HG03196 (cell line): ENCODE measurements around the gene RHOXF1.
"Not testable (repeated sequence)": the region's sequence is repeated elsewhere in the genome, so short reads cannot be mapped to it uniquely, and the experiment has no call there.

ENCODE experiments used
- ATAC-seq: cut with Tn5 transposase; IDR thresholded peaks from one replicate; pipeline ENCODE4 v1.9.1; 2021; ENCODE audit not compliant: unreplicated experiment

RHOXF1 gene

GRCh38 chrX:120115438-120115963, at the start of gene RHOXF1:
RHOXF1 (minus strand) TSS chrX:120115913; CDS start chrX:120115862, 51 bp downstream.
- ATAC-seq: no peak

- not testable (repeated sequence) for ATAC-seq
These were observed 43.4 kb upstream of the RHOXF1 start for GRCh38 chrX:120159086-120159485.

DNA sequence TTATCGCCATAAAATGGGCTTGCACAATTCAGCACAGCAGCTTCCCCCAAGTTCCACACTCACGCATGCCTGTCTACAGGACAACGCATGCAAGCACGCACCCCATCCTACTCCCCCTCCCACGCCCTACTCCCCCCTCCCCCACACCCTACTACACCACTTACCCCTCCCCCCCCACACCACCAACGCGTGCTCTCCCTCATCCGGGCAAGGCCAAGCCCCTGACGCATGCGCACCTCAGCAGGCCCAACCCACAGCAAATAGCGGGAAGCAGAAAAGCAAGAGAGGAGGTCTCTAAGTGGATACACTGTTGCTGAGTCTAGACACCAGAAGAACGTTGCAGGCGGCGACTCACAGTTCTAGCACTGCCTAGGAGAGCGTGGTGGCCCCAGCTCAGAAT, 42.6 kb upstream of the RHOXF1 start, which contains the start of gene RHOXF2:
Gene RHOXF2, plus strand, starts transcription at position 301 of the 400 bp plus-strand sequence. CDS start 138 bp downstream, outside the sequence.
- ATAC-seq: not testable (repeated sequence)

- not testable (repeated sequence) for ATAC-seq
These were observed 34.5 kb upstream of the RHOXF1 start for GRCh38 chrX:120150109-120150744.

DNA sequence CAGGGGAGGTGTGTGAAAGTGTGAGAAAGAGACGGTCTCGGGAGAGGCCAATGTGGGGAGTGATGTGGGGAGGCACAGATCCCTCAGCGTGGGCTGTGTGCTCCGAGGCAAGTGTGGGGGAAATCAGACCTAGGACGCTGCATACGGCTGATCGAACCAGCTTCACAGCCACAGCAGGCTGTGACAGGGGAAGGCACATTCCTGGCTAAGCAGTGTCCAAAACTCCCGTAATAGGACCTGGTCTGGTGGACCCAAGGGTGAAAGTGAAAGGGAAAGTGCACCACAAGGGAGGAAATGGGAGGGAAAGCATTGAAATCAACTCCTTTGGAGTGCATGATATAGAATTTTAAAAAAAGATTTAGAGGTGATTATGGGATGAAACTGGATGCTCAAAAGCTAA, 31.8 kb upstream of the RHOXF1 start:
- ATAC-seq: no peak

- not testable (repeated sequence) for ATAC-seq
These were observed 30.6 kb upstream of the RHOXF1 start for GRCh38 chrX:120146323-120146722.

DNA sequence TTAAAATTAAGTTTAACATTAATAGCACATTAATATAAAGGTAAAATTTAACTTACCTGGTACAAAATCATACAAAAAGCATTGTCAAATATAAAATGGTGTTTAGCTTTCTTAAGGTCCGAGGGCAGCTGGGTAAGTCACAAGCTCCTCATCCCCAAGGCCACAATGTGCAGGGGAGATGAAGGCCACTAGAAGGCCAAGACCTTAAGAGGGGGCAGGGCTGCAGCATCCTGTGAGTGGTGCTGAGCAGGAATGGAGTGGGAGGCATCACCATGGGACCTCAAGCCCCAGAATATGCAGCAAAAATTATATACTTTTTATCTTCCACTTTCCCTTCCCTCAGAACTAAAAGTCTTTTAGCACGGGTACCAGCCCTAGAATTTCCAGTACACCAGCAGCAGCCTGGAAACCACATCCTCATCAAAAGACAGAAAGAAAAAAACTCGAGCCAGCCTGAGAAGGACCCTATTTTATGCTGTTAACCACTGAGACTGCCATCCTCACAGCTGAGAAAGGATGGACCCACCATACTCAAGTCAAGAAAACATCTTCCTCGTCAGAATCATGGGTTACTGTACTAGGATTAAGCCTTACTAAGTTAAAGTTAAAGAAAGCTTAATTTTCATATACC, 29.7 kb upstream of the RHOXF1 start:
- no peak for ATAC-seq

GRCh38 chrX:120144178-120144844, 28.6 kb upstream of the RHOXF1 start:
- no peak for ATAC-seq

GRCh38 chrX:120140293-120140981, 24.7 kb upstream of the RHOXF1 start:
- no peak for ATAC-seq

GRCh38 chrX:120137439-120137838, 21.7 kb upstream of the RHOXF1 start:
- no peak for ATAC-seq

GRCh38 chrX:120136840-120137239, 21.1 kb upstream of the RHOXF1 start:
- ATAC-seq: no peak

DNA sequence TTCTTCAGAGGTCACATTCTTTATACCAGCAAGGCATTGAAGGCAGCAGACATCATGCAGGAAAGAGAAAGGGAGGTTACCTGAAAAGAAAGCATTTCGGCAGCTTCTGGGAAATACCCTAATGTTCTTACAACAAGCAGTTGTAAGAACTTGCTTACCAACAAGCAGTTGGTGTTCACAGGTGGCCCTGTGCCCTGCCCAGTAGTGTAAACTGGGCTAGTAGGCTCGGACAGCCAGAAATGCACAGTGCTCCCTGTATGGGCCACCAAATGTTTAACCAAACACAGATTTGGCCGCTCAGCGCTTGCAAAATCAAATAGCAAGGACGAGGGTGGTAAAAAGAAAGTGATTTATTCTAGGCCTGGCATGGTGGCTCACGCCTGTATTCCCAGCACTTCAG, 20.4 kb upstream of the RHOXF1 start:
- ATAC-seq: no peak

DNA sequence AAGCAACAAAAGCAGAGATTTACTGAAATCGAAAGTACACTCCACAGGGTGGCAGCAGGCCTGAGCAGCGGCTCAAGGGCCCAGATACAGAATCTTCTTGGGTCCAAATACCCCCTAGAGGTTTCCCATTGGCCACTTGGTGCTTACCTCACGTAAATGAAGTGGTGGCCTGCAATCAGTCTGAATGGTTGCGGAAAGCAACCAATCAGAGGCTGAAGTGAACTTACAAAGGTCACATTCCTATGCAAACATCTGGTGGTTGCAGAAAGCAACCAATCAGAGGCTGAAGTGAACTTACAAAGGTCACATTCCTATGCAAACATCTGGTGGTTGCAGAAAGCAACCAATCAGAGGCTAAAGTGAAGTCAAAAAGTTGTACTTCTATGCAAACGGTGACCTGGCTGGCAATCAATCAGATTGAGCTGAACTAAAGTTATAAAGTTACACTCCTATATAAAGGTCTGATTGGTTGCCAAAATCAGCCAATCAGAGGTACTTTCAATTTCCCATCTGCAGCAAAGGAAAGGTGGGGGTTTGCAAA, 12.7 kb upstream of the RHOXF1 start:
- not testable (repeated sequence) for ATAC-seq

DNA sequence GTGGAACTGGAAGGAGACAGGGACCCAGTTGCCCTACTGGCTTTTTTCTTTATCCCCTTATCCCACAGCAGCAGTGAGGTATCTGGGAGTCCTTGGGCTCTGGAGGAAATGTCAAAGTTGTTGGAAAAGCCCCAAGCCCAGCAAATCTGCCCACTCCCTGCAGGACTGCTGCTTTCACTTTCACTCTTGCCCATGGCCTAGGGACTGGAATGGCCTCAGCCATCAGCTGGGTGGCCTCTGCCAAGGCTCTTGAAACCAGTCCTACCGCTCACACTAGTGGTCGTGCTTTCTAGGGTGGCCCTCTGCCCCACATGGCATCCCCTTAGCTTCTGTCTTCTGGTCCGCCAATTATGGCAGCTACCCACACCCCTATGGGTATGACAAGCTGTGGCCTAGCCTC, 9.7 kb upstream of the RHOXF1 start:
- no peak for ATAC-seq

DNA sequence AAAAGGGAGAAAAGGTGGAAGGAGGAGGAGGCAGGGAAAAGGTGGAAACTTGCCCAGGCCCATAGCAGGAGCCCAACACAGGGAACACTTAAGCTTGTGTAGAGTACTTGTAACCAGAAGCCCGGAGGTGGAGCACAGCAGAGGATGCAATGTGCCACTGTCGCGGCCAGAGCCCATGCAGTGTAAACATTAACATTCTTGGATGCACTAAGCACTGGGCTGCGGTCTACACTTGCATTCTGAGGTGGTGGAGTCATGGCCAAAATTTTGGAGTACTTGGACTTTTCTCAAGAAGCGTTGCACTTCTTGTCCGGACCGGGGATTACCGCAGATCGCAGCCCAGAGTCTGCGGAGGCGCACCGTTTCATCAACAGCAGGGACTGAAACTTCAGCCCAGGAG, 4.5 kb upstream of the RHOXF1 start:
- ATAC-seq: no peak

GRCh38 chrX:120111611-120112010, 4.1 kb downstream of the RHOXF1 start:
- no peak for ATAC-seq

DNA sequence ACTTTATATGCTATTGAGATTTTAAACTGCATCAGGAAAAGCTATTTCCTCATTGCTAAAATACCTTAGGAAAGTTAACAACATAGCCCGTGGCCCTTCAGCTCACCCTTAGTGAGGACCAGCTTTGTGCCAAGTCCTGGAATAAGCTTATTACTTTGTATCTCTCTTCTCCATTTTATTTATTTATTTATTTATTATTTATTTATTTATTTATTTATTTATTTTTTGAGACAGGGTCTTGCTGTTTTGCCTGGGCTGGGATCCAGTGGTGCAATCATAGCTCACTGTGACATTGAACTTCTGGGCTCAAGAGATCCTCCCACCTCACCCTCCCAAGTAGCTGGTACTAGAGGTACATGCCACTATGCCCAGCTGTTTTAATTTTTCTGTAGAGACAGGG, 6.3 kb downstream of the RHOXF1 start:
- ATAC-seq: no peak

DNA sequence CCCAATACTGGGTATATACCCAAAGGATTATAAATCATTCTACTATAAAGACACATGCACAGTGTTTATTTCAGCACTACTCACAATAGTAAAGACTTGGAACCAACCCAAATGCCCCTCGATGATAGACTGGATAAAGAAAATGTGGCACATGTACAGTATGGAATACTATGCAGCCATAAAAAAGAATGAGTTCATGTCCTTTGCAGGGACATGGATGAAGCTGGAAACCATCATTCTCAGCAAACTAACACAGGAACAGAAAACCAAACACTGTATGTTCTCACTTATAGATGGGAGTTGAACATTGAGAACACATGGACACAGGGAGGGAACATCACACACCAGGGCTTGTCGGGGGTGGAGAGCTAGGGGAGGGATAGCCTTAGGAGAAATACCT, 11.0 kb downstream of the RHOXF1 start:
- ATAC-seq: not testable (repeated sequence)

DNA sequence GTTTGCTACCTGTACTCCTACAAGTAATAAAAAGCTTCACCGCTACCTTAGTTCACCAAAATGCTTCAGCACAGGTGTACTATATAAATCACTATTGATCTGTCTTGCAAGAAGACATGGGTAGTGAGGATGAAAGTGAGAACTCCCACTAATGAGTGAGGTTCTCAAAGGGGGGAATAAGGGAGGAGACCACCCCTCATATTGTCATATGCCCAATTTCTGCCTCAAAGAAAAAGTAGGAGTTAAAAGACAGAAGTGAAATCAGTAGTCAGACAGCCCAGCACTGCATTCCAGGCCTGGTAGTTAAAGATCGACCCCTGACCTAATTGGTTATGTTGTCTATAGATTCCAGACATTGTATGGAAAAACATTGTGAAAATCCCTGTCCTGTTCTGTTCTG, 14.7 kb downstream of the RHOXF1 start:
- not testable (repeated sequence) for ATAC-seq

GRCh38 chrX:120090208-120090607, 25.5 kb downstream of the RHOXF1 start:
- ATAC-seq: no peak
